MM.1S (cell line): ENCODE measurements around the gene KRTAP22-2.

Experiments used
- DNase-seq: peaks from one replicate; pipeline ENCODE4 v3.0.0-alpha.2; 2015
- H2AFZ ChIP-seq: fragments of 300-600 bp; sonication (generic); 2 replicates; pipeline ENCODE4 v1.6.0; 2016; ENCODE audit warnings: antibody characterized with exemption, low read length
- H3F3A ChIP-seq: fragments of 300-600 bp; sonication (generic); 2 replicates; pipeline ENCODE4 v1.6.1; 2016; ENCODE audit warnings: mild to moderate bottlenecking, antibody characterized with exemption, low read length, moderate library complexity, mixed read lengths; ENCODE audit not compliant: insufficient read depth
- H3K27ac ChIP-seq: fragments of 300-600 bp; sonication (generic); 2 replicates; pipeline ENCODE4 v1.5.1; 2016; ENCODE audit warnings: mild to moderate bottlenecking, low read length
- H3K27me3 ChIP-seq: fragments of 300-600 bp; sonication (generic); replicated peaks from 2 replicates; pipeline ENCODE4 v1.6.0; 2016; ENCODE audit warnings: low read length; ENCODE audit not compliant: insufficient read depth
- H3K36me3 ChIP-seq: fragments of 300-600 bp; sonication (generic); replicated peaks from 2 replicates; pipeline ENCODE4 v1.6.1; 2016; ENCODE audit warnings: mild to moderate bottlenecking, low read length, mixed read lengths; ENCODE audit not compliant: insufficient read depth
- H3K4me1 ChIP-seq: fragments of 300-600 bp; sonication (generic); 2 replicates; pipeline ENCODE4 v1.6.1; 2016; ENCODE audit warnings: low read length, mixed read lengths
- H3K4me2 ChIP-seq: fragments of 300-600 bp; sonication (generic); 2 replicates; pipeline ENCODE4 v1.6.0; 2016; ENCODE audit warnings: low read depth, low read length
- H3K4me3 ChIP-seq: fragments of 300-600 bp; sonication (generic); 2 replicates; pipeline ENCODE4 v1.5.1; 2016; ENCODE audit warnings: low read length, mixed read lengths
- H3K79me2 ChIP-seq: fragments of 300-600 bp; sonication (generic); 2 replicates; pipeline ENCODE4 v1.6.1; 2016; ENCODE audit warnings: mixed run types, low read length, mixed read lengths
- H3K9ac ChIP-seq: fragments of 300-600 bp; sonication (generic); 2 replicates; pipeline ENCODE4 v1.6.1; 2016; ENCODE audit warnings: low read length, mixed read lengths
- H3K9me2 ChIP-seq: fragments of 300-600 bp; sonication (generic); replicated peaks from 2 replicates; pipeline ENCODE4 v1.6.1; 2016; ENCODE audit warnings: mild to moderate bottlenecking, low read length, mixed read lengths; ENCODE audit not compliant: insufficient read depth
- H3K9me3 ChIP-seq: fragments of 300-600 bp; sonication (generic); replicated peaks from 2 replicates; pipeline ENCODE4 v1.6.1; 2016; ENCODE audit warnings: mild to moderate bottlenecking, low read length, mixed read lengths; ENCODE audit not compliant: insufficient read depth
- H4K20me1 ChIP-seq: fragments of 300-600 bp; sonication (generic); 2 replicates; pipeline ENCODE4 v1.6.1; 2016; ENCODE audit warnings: mild to moderate bottlenecking, low read length, moderate library complexity, mixed read lengths; ENCODE audit not compliant: insufficient read depth
- EZH2 ChIP-seq: fragments of 300-600 bp; sonication (generic); optimal IDR thresholded peaks from 2 replicates; pipeline ENCODE3; 2017; ENCODE audit warnings: low read depth, mild to moderate bottlenecking, antibody characterized with exemption, low read length, mixed read lengths
- EZH2phosphoT487 ChIP-seq: fragments of 300-600 bp; sonication (generic); IDR thresholded peaks from 2 replicates; pipeline ENCODE4 v1.6.1; 2018; ENCODE audit warnings: antibody characterized with exemption, low read length
- TF ChIP-seq, protein P1 (sequence below): fragments of 300-600 bp; sonication (generic); IDR thresholded peaks from 2 replicates; pipeline ENCODE4 v1.5.1; 2016; ENCODE audit warnings: antibody characterized with exemption, low read length, mixed read lengths

KRTAP22-2 gene

DNA sequence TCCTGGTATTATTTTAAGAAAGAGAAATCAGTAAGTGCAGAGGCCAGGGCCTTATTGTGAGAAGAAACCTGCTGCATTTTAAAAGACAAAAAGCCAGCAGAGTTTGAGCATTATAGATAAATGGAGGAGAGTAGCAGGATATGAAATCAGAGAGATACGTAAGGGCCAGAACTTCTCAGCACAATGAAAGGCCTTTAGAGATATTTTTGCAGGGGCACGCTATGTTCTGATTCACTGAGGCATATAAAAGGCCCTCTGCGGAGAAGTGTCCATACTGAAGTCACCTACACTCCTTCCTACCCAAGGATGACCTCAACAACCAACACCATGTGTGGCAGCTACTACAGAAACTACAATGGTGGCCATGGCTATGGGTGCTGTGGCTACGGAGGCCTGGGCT is 1.9 kb upstream of the KRTAP22-2 start, which contains the start of gene KRTAP6-3:
Gene KRTAP6-3 (plus strand): TSS at position 301 of the 400 bp plus-strand sequence. CDS start 6 bp downstream, at position 307.
- no peaks in the 10 kb centered on the region for H3K27me3 ChIP-seq
- H3F3A ChIP-seq, result no peaks in the 10 kb centered on the region
- no peaks in the 10 kb centered on the region for H3K4me1 ChIP-seq
- H3K9me2 ChIP-seq, result no peaks in the 10 kb centered on the region
- no peak within 1 kb of the TSS for H3K9ac ChIP-seq
- no peaks in the 10 kb centered on the region for H3K9me3 ChIP-seq
- TF ChIP-seq EZH2phosphoT487 (no peak), EZH2 (no peak)
- TF ChIP-seq, protein P1, sequence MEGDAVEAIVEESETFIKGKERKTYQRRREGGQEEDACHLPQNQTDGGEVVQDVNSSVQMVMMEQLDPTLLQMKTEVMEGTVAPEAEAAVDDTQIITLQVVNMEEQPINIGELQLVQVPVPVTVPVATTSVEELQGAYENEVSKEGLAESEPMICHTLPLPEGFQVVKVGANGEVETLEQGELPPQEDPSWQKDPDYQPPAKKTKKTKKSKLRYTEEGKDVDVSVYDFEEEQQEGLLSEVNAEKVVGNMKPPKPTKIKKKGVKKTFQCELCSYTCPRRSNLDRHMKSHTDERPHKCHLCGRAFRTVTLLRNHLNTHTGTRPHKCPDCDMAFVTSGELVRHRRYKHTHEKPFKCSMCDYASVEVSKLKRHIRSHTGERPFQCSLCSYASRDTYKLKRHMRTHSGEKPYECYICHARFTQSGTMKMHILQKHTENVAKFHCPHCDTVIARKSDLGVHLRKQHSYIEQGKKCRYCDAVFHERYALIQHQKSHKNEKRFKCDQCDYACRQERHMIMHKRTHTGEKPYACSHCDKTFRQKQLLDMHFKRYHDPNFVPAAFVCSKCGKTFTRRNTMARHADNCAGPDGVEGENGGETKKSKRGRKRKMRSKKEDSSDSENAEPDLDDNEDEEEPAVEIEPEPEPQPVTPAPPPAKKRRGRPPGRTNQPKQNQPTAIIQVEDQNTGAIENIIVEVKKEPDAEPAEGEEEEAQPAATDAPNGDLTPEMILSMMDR, result no peak
- H3K36me3 ChIP-seq, result no peaks in the 10 kb centered on the region
- H3K4me2 ChIP-seq, result no peak within 1 kb of the TSS
- no peak within 1 kb of the TSS for H3K4me3 ChIP-seq
- DNase-seq, result no peak
- no peak within 1 kb of the TSS for H2AFZ ChIP-seq
- H3K79me2 ChIP-seq, result no peaks in the 10 kb centered on the region
- H4K20me1 ChIP-seq, result no peaks in the 10 kb centered on the region
- no peak within 1 kb of the TSS for H3K27ac ChIP-seq

DNA sequence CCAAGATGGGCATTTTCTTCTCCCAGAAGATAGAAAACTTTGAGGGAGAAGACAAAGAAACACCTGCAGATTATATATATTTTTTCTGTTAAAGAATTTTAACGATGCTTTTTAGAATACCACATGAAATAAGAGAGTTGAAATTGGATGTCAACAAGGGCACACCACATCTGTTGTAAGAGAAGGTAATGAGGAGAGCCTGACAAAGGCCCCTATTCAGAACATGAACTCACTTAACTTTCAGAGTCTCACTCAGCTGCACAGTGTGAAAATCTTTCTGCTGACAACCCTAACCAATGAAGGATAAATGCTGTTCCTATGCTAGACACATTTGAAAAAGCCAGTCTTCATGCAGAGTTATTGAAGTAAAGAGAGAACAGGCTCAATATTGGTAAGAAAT is 7.3 kb downstream of the KRTAP22-2 start:
- H3K9me3 ChIP-seq, result no peaks in the 10 kb centered on the region
- H3K79me2 ChIP-seq, result no peaks in the 10 kb centered on the region
- no peak overlapping the region for H3K4me3 ChIP-seq
- H2AFZ ChIP-seq, result no peak overlapping the region
- no peak overlapping the region for H3K9ac ChIP-seq
- no peak overlapping the region for H3K27ac ChIP-seq
- H3K4me1 ChIP-seq, result no peaks in the 10 kb centered on the region
- no peaks in the 10 kb centered on the region for H3K36me3 ChIP-seq
- H4K20me1 ChIP-seq, result no peaks in the 10 kb centered on the region
- no peak for TF ChIP-seq EZH2
- H3K9me2 ChIP-seq, result no peaks in the 10 kb centered on the region
- no peak overlapping the region for H3K4me2 ChIP-seq
- no peaks in the 10 kb centered on the region for H3F3A ChIP-seq
- no peaks in the 10 kb centered on the region for H3K27me3 ChIP-seq
- DNase-seq, result no peak

DNA sequence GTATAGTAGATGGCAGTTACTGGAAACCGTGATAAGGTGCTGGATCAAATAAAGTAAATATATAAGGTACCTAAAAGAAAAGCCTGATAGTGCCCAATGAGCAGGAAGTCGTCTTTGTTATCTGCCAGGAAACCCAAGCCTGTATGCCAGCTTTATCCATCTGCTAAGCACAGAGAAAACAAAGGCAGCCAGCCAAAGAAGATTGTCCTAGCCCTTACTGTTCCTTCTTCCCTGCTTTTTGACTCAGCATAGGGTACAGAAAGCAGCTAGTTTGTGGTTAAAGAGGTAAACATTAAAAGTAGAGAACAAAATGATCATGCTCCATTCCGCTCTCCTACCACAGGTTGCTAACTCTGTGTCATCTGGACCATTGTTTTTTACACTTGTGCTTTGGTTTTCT is 10.1 kb downstream of the KRTAP22-2 start:
- TF ChIP-seq EZH2phosphoT487 (no peak), EZH2 (no peak)
- TF ChIP-seq, protein P1, result no peak
- no peak overlapping the region for H3K9ac ChIP-seq
- H3K27ac ChIP-seq, result no peak overlapping the region
- no peaks in the 10 kb centered on the region for H3K36me3 ChIP-seq
- no peaks in the 10 kb centered on the region for H3K79me2 ChIP-seq
- no peaks in the 10 kb centered on the region for H3K9me3 ChIP-seq
- no peak overlapping the region for H2AFZ ChIP-seq
- no peak for DNase-seq
- no peaks in the 10 kb centered on the region for H3K27me3 ChIP-seq
- H4K20me1 ChIP-seq, result no peaks in the 10 kb centered on the region
- H3K4me1 ChIP-seq, result no peaks in the 10 kb centered on the region
- H3K4me2 ChIP-seq, result no peak overlapping the region
- no peaks in the 10 kb centered on the region for H3K9me2 ChIP-seq
- H3K4me3 ChIP-seq, result no peak overlapping the region
- no peaks in the 10 kb centered on the region for H3F3A ChIP-seq

DNA sequence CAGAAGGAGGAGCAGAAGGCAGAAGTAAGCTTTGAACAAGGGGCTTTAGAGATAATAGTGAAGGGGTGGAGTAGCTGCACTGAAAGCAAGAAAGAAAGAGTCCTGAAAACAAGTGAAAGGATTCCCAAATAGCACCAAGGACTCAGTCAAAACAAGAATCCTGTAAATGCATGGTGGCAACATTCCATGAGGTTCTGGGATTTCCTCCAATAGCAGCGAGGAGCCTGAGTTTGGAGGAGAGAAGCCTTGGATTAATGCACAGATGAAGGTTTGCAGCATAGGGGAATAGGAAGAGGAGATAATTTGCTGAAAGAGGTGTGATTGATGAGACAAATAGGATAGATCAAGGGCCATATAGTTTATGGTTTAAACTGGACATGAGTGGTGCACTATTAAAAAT is 10.9 kb downstream of the KRTAP22-2 start:
- Histone ChIP-seq H3K4me1 (no peaks in the 10 kb centered on the region), H3K79me2 (no peaks in the 10 kb centered on the region), H3K4me3 (no peak overlapping the region), H3K9ac (no peak overlapping the region), H3K9me2 (no peaks in the 10 kb centered on the region), H3K9me3 (no peaks in the 10 kb centered on the region), H3K27me3 (no peaks in the 10 kb centered on the region), H3K27ac (no peak overlapping the region), H3K36me3 (no peaks in the 10 kb centered on the region), H2AFZ (no peak overlapping the region), H3F3A (no peaks in the 10 kb centered on the region), H4K20me1 (no peaks in the 10 kb centered on the region), H3K4me2 (no peak overlapping the region)
- DNase-seq, result no peak
- TF ChIP-seq EZH2 (no peak), EZH2phosphoT487 (no peak)
- TF ChIP-seq, protein P1, result no peak
